Erythroblast (primary cell): ENCODE data around the gene CSF1R.

Source experiments
- GATA1 ChIP-seq: IDR thresholded peaks from 2 replicates; pipeline ENCODE4 v1.6.1; 2011; ENCODE audit warnings: low read depth, mild to moderate bottlenecking, control low read depth, low read length, moderate library complexity
- POLR2A ChIP-seq: IDR thresholded peaks from 2 replicates; pipeline ENCODE4 v1.6.1; 2011; ENCODE audit warnings: mild to moderate bottlenecking, low read length

DNA sequence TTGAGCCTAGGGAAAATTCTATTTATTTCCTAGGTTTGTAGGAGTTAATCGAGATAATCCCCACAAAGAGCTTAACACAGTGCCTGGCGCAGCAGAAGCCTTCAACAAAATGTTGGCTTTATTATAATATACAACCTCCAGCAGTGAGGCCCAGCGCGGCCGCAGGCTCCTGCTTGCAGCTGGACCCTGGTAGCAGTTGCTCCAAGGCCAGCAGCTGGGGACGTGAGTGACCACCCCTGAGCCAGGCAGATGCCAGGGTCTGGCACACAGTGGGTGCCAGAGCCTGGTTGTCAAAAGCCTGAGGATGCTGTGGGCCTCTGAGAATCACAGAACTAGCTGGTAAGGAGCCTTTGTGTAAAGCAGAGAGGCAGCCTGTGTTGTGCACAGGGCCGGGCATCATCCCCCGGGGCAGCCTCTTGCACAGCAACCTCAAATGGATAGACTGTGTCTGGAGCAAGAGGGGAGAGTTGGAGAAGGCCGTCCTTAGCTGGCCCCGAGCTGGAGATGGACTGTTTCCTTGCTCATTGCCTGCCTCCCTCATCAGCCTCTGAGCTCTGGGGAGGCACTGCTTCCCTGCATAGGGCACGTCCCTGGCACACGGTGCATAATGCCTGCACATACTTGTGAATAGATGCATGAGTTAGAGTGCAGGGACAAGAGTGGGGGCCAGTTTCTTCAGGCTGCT, 17.3 kb downstream of the CSF1R start:
- no peak for TF ChIP-seq POLR2A
- TF ChIP-seq GATA1 = no peak
